GM13977 (cell line): ENCODE measurements around the gene DYNLRB1.

ENCODE experiments used
- DNase-seq: peaks from one replicate; pipeline ENCODE4 v3.0.0; 2012; ENCODE audit warnings: low spot score
- in situ Hi-C: fragments of 300-500 bp; cut with MboI; formaldehyde crosslinking; loops from one replicate; pipeline ENCODE4 v1.12.0; 2022; ENCODE audit warnings: low sequenced_read_pairs, low pct_unique_long_range_greater_than_20kb, mixed read lengths, inconsistent platforms; ENCODE audit not compliant: unreplicated experiment
- TF ChIP-seq, protein P1 (sequence below): IDR thresholded peaks from 2 replicates; pipeline ENCODE4 v1.5.1; 2012; ENCODE audit warnings: mild to moderate bottlenecking, control low read depth; ENCODE audit not compliant: insufficient read depth; ENCODE audit errors: extremely low read depth, missing control alignments

The DYNLRB1 gene

DNA sequence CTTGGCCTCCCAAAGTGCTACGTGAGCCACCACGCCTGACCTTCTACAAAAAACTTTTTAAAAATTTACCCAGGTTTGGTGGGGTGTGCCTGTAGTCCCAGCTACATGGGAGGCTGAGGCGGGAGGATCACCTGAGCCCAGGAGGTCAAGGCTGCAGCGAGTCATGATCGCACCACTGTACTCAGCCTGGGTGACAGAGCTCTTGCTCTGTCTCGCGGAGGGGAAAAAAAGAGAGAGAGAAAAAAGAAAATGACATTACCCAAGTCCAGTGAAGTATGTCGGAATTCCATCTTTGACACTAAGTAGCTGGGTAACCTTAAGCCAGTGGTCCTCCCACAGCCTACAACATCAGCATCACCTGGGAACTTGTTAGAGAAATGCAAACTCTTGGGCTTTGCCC is 23.5 kb downstream of the DYNLRB1 start:
- in situ Hi-C loops, result loop anchor here (10.0 kb wide), 1 partner anchor 225 kb away; no protein-coding TSS in a partner anchor
- TF ChIP-seq, protein P1, sequence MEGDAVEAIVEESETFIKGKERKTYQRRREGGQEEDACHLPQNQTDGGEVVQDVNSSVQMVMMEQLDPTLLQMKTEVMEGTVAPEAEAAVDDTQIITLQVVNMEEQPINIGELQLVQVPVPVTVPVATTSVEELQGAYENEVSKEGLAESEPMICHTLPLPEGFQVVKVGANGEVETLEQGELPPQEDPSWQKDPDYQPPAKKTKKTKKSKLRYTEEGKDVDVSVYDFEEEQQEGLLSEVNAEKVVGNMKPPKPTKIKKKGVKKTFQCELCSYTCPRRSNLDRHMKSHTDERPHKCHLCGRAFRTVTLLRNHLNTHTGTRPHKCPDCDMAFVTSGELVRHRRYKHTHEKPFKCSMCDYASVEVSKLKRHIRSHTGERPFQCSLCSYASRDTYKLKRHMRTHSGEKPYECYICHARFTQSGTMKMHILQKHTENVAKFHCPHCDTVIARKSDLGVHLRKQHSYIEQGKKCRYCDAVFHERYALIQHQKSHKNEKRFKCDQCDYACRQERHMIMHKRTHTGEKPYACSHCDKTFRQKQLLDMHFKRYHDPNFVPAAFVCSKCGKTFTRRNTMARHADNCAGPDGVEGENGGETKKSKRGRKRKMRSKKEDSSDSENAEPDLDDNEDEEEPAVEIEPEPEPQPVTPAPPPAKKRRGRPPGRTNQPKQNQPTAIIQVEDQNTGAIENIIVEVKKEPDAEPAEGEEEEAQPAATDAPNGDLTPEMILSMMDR, result no peak
- no peak for DNase-seq

DNA sequence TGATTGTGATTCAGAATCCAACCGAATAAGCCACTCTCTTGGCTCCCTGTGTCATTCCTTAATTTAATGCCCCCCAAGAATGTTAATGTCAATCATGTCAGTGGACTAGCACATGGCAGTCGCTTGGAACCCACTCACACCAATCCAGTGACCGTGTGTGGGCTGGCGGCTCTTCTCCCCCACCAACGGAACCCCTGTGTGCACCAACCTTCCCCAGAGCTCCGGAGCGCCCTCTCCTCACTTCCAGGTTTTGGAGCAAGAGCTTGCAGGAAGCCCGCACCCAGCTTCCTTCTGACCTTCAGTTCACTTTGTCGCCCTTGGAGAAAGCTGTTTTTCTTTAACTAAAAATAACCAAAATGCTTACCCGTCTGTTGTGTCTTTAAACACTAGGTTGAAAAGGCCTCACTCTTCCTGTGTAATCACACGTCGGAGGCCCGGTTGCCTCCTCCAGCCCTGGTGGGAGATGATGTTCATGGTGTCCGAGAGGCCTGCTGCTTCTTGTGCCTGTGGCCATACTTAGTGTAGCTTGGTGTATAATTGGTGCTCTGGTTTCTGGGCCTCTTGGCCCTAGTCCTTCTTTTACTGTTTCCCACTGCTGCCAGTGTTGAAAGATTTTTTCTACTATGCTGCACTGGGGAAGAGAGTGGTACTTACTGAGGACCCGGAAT is 24.5 kb downstream of the DYNLRB1 start:
- TF ChIP-seq, protein P1, result no peak
- in situ Hi-C loops, result no loop called here
- no peak for DNase-seq

DNA sequence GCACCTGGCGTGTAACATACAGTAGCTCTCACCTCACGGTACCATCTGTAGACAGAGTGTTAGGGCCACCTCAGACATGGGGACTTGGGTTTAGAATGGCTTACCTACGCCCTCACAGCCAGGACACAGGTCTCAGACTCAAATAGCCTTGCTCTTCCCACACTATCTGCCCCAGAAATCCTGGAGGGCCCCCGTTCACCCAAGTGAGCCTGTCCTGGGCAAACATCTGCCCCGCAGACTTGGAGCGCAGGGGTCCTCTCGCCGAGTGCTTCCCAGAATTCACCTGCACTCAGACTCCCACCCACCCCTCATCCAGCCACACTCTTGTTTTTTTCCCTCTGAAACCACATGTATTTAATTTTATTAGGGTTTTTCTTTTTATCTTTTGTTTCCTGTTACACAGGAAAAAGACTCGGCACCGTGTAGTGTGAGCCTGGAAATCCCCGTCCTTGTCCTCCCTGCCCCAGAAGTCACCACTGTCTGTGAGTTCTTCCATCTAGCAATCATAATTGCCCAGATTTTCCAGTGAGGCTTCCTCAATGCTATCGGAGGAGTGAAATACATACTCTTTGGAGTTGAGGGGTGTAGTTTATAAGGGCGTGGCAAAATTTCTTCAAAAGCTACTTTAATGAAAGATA is 25.2 kb downstream of the DYNLRB1 start:
- no peak for DNase-seq
- TF ChIP-seq, protein P1, result no peak
- in situ Hi-C loops, result no loop called here

DNA sequence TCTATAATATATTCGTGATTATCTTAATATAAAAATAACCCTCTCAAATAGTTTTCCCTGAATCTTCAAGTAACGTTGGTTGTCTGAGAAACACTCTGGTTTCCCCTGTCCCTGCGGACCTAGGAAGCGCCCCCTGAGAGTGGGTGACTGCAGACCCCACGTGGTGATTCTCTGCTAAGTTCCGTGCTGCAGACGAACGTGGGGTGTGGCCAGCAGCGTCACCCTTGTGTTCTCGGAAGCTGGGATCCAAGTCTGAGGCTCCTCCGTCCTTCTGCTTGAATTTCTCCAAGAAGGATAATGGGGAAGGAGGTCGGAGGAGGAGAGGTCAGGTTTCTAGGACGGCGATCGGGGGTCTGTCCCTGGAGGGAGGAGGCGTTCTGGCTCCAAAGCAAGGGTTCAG is 25.7 kb downstream of the DYNLRB1 start:
- DNase-seq, result no peak
- TF ChIP-seq, protein P1, result no peak
- in situ Hi-C loops, result no loop called here

GRCh38 chr20:34542439-34542838 is 26.2 kb downstream of the DYNLRB1 start:
- in situ Hi-C loops, result no loop called here
- no peak for DNase-seq
- TF ChIP-seq, protein P1, result no peak

GRCh38 chr20:34543463-34544056 is 27.3 kb downstream of the DYNLRB1 start:
- no peak for DNase-seq
- in situ Hi-C loops, result no loop called here
- TF ChIP-seq, protein P1, result no peak
